Testis (tissue), 2 donors: Measurements from ENCODE around the gene HS3ST5.

Source experiments
- CTCF ChIP-seq, 3 experiments: fragments of 450-650 bp in 2 of 3; fragments of 200-600 bp in 1 of 3; sonication (generic) in 1 of 3; IDR thresholded peaks; one replicate each; pipeline ENCODE4 v1.5.1; 2016 to 2019; ENCODE audit warnings: antibody characterized with exemption in 3 of 3, mild to moderate bottlenecking in 2 of 3, moderate library complexity in 1 of 3
- POLR2A ChIP-seq: fragments of 450-650 bp; IDR thresholded peaks from one replicate; pipeline ENCODE4 v1.6.1; 2017; ENCODE audit warnings: antibody characterized with exemption, mild to moderate bottlenecking, moderate library complexity

GRCh38 chr6:114361036-114361435 lies 18.2 kb upstream of the HS3ST5 start:
- TF ChIP-seq CTCF (IDR thresholded peaks at IDR 0.05) = no peak
- no peak for TF ChIP-seq POLR2A
